Thyroid gland (tissue), 4 donors: Measurements from ENCODE around the gene GGT5. TPM values are rescaled to one million over a fixed set of nuclear protein-coding genes. Genes with fewer than 3 reads are reported as not detected.

ENCODE experiments used
- DNase-seq, 2 donors: peaks; one replicate each; pipeline ENCODE4 v3.0.0-alpha.2; 2019
- H3K27ac ChIP-seq, 3 donors: fragments of 200-600 bp; sonication (generic); 1 replicate in 2 of 3; 2 replicates in 1 of 3; pipeline ENCODE4 v1.5.1; 2016 to 2019; ENCODE audit warnings: mild to moderate bottlenecking in 1 of 3, moderate library complexity in 1 of 3
- H3K27me3 ChIP-seq: fragments of 200-600 bp; sonication (generic); one replicate; pipeline ENCODE4 v1.5.1; 2019
- H3K36me3 ChIP-seq, 2 donors: fragments of 200-600 bp; sonication (generic); one replicate each; pipeline ENCODE4 v1.5.1; 2016 to 2019
- H3K4me1 ChIP-seq, 2 donors: fragments of 200-600 bp; sonication (generic); one replicate each; pipeline ENCODE4 v1.5.1; 2017 to 2019
- H3K4me3 ChIP-seq, 3 donors: fragments of 200-600 bp; sonication (generic); replicated peaks in 1 of 3; 1 replicate in 2 of 3; 2 replicates in 1 of 3; pipeline ENCODE4 v1.5.1; 2016; ENCODE audit warnings: mild to moderate bottlenecking in 1 of 3
- H3K9me3 ChIP-seq: fragments of 200-600 bp; sonication (generic); one replicate; pipeline ENCODE4 v1.5.1; 2017
- CTCF ChIP-seq, 6 experiments: fragments of 200-600 bp in 3 of 6; fragments of 450-650 bp in 3 of 6; sonication (generic) in 3 of 6; IDR thresholded peaks; one replicate each; pipeline ENCODE4 v1.5.1; 2016 to 2019; ENCODE audit warnings: antibody characterized with exemption in 6 of 6, mild to moderate bottlenecking in 2 of 6, inconsistent platforms in 1 of 6, moderate library complexity in 1 of 6
- POLR2A ChIP-seq, 2 donors: fragments of 450-650 bp; IDR thresholded peaks; one replicate each; pipeline ENCODE4 v1.6.1; 2017; ENCODE audit warnings: antibody characterized with exemption in 2 of 2, mild to moderate bottlenecking in 2 of 2, moderate library complexity in 1 of 2
- WGBS, 2 donors: methylation state at CpG; one replicate each; pipeline ENCODE4 v1.1.5; 2017; 5-methylcytosine and 5-hydroxymethylcytosine counted together
- intact Hi-C: fragments of 100-400 bp; cut with DNase I; formaldehyde crosslinking; loops from one replicate; pipeline ENCODE4 v1.15.1; 2023
- total RNA-seq, 4 donors: library from RNA; depleted of rRNA; stranded (reverse); fragments of >200 nt; gene quantifications; one replicate each; pipeline ENCODE4 v1.2.3, GENCODE V29; 2016

Gene GGT5
- total RNA-seq, 4 donors from 2014 or later: 59.0 to 99.3 (median 86.3) TPM

GRCh38 chr22:24181088-24181995 lies 63.5 kb downstream of the GGT5 start, which contains the start of gene SUSD2:
Gene SUSD2, plus strand, starts transcription at chr22:24181487. Its CDS starts 33 bp downstream, at chr22:24181520.
- Histone ChIP-seq H3K27ac (peak within 1 kb of the TSS; percentile 6 to 58 (median 40)), H3K27me3 (no peaks in the 10 kb centered on the region), H3K36me3 (peaks cover 5 to 19% of the 10 kb centered on the region in 2 donors), H3K9me3 (no peaks in the 10 kb centered on the region), H3K4me1 (peaks cover 13 to 19% of the 10 kb centered on the region in 2 donors), H3K4me3 (no peak within 1 kb of the TSS)
- intact Hi-C loops: no loop called here
- TF ChIP-seq CTCF (IDR thresholded peaks at IDR 0.05) (no peak), POLR2A (IDR thresholded peaks at IDR 0.05) (peak in 1 of 2 donors; percentile 27)
- 41 to 65% methylated on average over 16 to 17 of the region's 35 CpGs for WGBS, 2 donors
- DNase-seq: peak; percentile 61 to 62

GRCh38 chr22:24180316-24181087 lies 64.4 kb downstream of the GGT5 start:
- no peak overlapping the region for H3K4me3 ChIP-seq
- TF ChIP-seq CTCF (IDR thresholded peaks at IDR 0.05) (no peak), POLR2A (IDR thresholded peaks at IDR 0.05) (no peak)
- H3K4me1 ChIP-seq: peaks cover 13 to 19% of the 10 kb centered on the region in 2 donors
- peaks cover 11 to 19% of the 10 kb centered on the region in 2 donors for H3K36me3 ChIP-seq
- WGBS, 2 donors: 88 to 95% methylated on average over 6 to 14 of the region's 16 CpGs
- no peaks in the 10 kb centered on the region for H3K9me3 ChIP-seq
- DNase-seq: no peak
- peak overlapping the region in 2 of 3 donors; percentile 40 to 58 for H3K27ac ChIP-seq
- intact Hi-C loops: no loop called here
- no peaks in the 10 kb centered on the region for H3K27me3 ChIP-seq

- H3K27ac ChIP-seq: no peak overlapping the region
- H3K36me3 ChIP-seq: peaks cover 11 to 19% of the 10 kb centered on the region in 2 donors
- WGBS, 2 donors: 89 to 93% methylated on average over 14 to 16 of the region's 17 CpGs
- DNase-seq: no peak
- intact Hi-C loops: loop anchor here (5.0 to 10.0 kb wide), 2 partner anchors 77 to 225 kb away; no protein-coding TSS in a partner anchor
- TF ChIP-seq CTCF (IDR thresholded peaks at IDR 0.05): no peak
- no peak for TF ChIP-seq POLR2A (IDR thresholded peaks at IDR 0.05)
- H3K4me3 ChIP-seq: no peak overlapping the region
- no peaks in the 10 kb centered on the region for H3K27me3 ChIP-seq
- H3K4me1 ChIP-seq: peaks cover 13 to 26% of the 10 kb centered on the region in 2 donors
- no peaks in the 10 kb centered on the region for H3K9me3 ChIP-seq
These were observed 65.2 kb downstream of the GGT5 start for GRCh38 chr22:24179478-24180210.

- Histone ChIP-seq H3K27ac (no peak overlapping the region), H3K4me3 (no peak overlapping the region), H3K36me3 (peaks cover 11 to 19% of the 10 kb centered on the region in 2 donors), H3K4me1 (peaks cover 13 to 28% of the 10 kb centered on the region in 2 donors), H3K27me3 (no peaks in the 10 kb centered on the region), H3K9me3 (no peaks in the 10 kb centered on the region)
- intact Hi-C loops: loop anchor here (5.0 to 10.0 kb wide), 2 partner anchors 76 to 224 kb away; no protein-coding TSS in a partner anchor
- 84 to 85% methylated on average over 21 of the region's 21 CpGs for WGBS, 2 donors
- TF ChIP-seq POLR2A (IDR thresholded peaks at IDR 0.05) (no peak), CTCF (IDR thresholded peaks at IDR 0.05) (peak in 1 of 6 experiments; percentile 5)
- DNase-seq: no peak
These were observed 66.1 kb downstream of the GGT5 start for GRCh38 chr22:24178502-24179440.
